ENCODE data around the gene MYO1G.

DNA sequence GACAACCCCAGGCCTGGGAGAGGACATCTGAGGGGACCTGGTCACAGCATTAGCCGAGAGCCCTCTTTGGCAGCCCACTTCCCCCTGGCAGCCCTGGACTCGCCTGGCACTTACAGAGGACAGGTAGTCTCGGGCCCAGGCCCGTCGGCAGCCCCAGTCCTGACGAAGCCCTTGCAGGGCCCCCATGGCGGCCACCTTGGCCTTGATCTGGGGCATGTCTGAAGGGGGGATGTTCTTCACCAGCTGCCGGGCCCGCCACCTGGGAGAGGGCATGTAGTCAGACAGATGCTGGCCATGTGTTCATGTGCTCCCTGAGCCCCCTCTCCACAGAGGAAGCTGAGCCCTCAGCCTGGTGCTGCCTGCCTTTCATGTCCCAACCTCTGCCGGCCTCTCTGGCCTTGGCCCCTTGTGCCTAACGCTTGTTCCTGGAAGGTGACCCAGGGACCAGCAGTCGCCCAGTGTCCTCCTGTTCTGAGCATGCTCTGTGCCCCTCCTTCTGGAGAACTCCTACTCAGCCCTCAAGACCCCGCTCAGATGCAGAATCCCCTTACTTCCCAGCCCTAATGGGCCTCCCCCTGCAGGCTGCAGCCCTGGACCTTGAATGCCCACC lies 13.9 kb downstream of the MYO1G start:
- TF ChIP-seq POLR2A (IDR thresholded peaks at IDR 0.05) (no peak), POLR2AphosphoS5 (IDR thresholded peaks at IDR 0.05) (no peak), EP300 (IDR thresholded peaks at IDR 0.05) (no peak)
- TF ChIP-seq, protein P1, sequence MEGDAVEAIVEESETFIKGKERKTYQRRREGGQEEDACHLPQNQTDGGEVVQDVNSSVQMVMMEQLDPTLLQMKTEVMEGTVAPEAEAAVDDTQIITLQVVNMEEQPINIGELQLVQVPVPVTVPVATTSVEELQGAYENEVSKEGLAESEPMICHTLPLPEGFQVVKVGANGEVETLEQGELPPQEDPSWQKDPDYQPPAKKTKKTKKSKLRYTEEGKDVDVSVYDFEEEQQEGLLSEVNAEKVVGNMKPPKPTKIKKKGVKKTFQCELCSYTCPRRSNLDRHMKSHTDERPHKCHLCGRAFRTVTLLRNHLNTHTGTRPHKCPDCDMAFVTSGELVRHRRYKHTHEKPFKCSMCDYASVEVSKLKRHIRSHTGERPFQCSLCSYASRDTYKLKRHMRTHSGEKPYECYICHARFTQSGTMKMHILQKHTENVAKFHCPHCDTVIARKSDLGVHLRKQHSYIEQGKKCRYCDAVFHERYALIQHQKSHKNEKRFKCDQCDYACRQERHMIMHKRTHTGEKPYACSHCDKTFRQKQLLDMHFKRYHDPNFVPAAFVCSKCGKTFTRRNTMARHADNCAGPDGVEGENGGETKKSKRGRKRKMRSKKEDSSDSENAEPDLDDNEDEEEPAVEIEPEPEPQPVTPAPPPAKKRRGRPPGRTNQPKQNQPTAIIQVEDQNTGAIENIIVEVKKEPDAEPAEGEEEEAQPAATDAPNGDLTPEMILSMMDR (IDR thresholded peaks at IDR 0.05), result no peak
